ENCODE data around the gene PAMR1.

GRCh38 chr11:35514481-35514880 is 10.9 kb downstream of the PAMR1 start:
- no peak for TF ChIP-seq CTCF (conservative IDR thresholded peaks at IDR 0.05; ENCODE audit: low read length)
- no peak for TF ChIP-seq EZH2phosphoT487 (IDR thresholded peaks at IDR 0.05; ENCODE audit: borderline replicate concordance)

Data from Loucy (cell line).